ENCODE results near the gene HES6. TPM values are rescaled to one million over a fixed set of nuclear protein-coding genes. Genes with fewer than 3 reads are reported as not detected.

The HES6 gene
- total and polyA plus RNA-seq, 2 of the 8 experiments (the other 6 are each of a cell fraction or from before 2014, with no cell fraction given), result 32.6 to 36.3 TPM

- no peak overlapping the region for H2BK20ac ChIP-seq (ENCODE audit: low read length)
- H4K8ac ChIP-seq (ENCODE audit: extremely low read depth, insufficient read depth, low read length), result no peak overlapping the region
- no peak overlapping the region for H2BK12ac ChIP-seq (ENCODE audit: low read depth, low read length)
- peaks cover 0 to 10% of the 10 kb centered on the region in 2 experiments for H4K20me1 ChIP-seq (replicated peaks in 1 of 2; ENCODE audit: control insufficient read depth in 1 of 2, insufficient read depth in 2 of 2, low read length in 2 of 2)
- no peak overlapping the region for H3K56ac ChIP-seq (replicated peaks; ENCODE audit: insufficient read length, low read depth, low read length)
- no peaks in the 10 kb centered on the region for H3K79me1 ChIP-seq (ENCODE audit: low read depth, low read length)
- WGBS, 2 experiments (ENCODE audit: extremely low coverage in 1 of 2, insufficient coverage in 1 of 2, insufficient read length in 1 of 2, insufficient replicate concordance in 2 of 2, low coverage in 1 of 2, low lambda C conversion rate in 2 of 2, missing lambda C conversion rate in 1 of 2), result 90% methylated on average over 7 of the region's 7 CpGs; no CpG with 5 or more reads in 1 of the 2 experiments
- H3K9ac ChIP-seq (replicated peaks in 1 of 4; ENCODE audit: extremely low read depth in 1 of 4, low read depth in 3 of 4, low read length in 3 of 4), result no peak overlapping the region
- peaks cover 0 to 7% (median 0%) of the 10 kb centered on the region in 4 experiments; a peak in 1 of 8 replicates for H3K36me3 ChIP-seq (ENCODE audit: control insufficient read depth in 2 of 4, insufficient read depth in 4 of 4, low read length in 3 of 4)
- peaks cover 11 to 51% (median 46%) of the 10 kb centered on the region in 4 experiments for H3K27me3 ChIP-seq (replicated peaks in 1 of 4; ENCODE audit: control insufficient read depth in 3 of 4, extremely low read depth in 1 of 4, insufficient read depth in 3 of 4, low read length in 3 of 4)
- POLR2A ChIA-PET (ENCODE audit: partially characterized antibody), result interaction anchor here (2.6 kb wide), 1 partner anchor 76 kb away, joined by 8 read pairs; no protein-coding TSS in a partner anchor
- no peak overlapping the region for H3K14ac ChIP-seq (ENCODE audit: insufficient read length)
- no peak overlapping the region for H4K91ac ChIP-seq (replicated peaks; ENCODE audit: insufficient read length, low read length)
- no peak overlapping the region for H4K5ac ChIP-seq (ENCODE audit: insufficient read length, low read depth, low read length)
- H2BK120ac ChIP-seq (replicated peaks; ENCODE audit: low read depth, low read length), result no peak overlapping the region
- FAIRE-seq (no peak), DNase-seq (ENCODE audit: low read depth in 1 of 2, low spot score in 2 of 2) (no peak)
- no peak overlapping the region for H3K4me2 ChIP-seq (ENCODE audit: insufficient read depth in 1 of 2, low read depth in 2 of 2, low read length in 2 of 2)
- no peak overlapping the region for H3K4ac ChIP-seq (replicated peaks; ENCODE audit: insufficient read length, low read depth, low read length)
- no peak overlapping the region for H3K18ac ChIP-seq (ENCODE audit: extremely low read depth, low read length)
- H2BK5ac ChIP-seq (ENCODE audit: low read depth, low read length), result no peak overlapping the region
- H3K9me3 ChIP-seq (ENCODE audit: insufficient read depth in 2 of 2, low read depth in 1 of 2, low read length in 1 of 2), result peaks cover 0 to 10% of the 10 kb centered on the region in 2 experiments; a peak in 2 of 4 replicates
- CTCF ChIA-PET (ENCODE audit: partially characterized antibody), result interaction anchor here (1.1 to 3.0 kb wide), 3 partner anchors 9 to 27 kb away, joined by 5 to 13 read pairs (median 5); no protein-coding TSS in a partner anchor
- no peak overlapping the region for H3K23ac ChIP-seq (ENCODE audit: insufficient read length)
- H2BK15ac ChIP-seq (ENCODE audit: low read length), result no peak overlapping the region
- H3K27ac ChIP-seq (ENCODE audit: low read depth, low read length), result no peak overlapping the region
- no peak overlapping the region for H3K4me3 ChIP-seq (ENCODE audit: extremely low read depth in 1 of 4, insufficient read depth in 2 of 4, low read depth in 3 of 4, low read length in 4 of 4)
- no peak overlapping the region for H2AFZ ChIP-seq (ENCODE audit: low read length)
- H3K79me2 ChIP-seq (ENCODE audit: control insufficient read depth in 1 of 2, insufficient read depth in 2 of 2, low read length in 2 of 2), result no peaks in the 10 kb centered on the region
- peaks cover 0 to 4% (median 2%) of the 10 kb centered on the region in 4 experiments; a peak in 5 of 7 replicates for H3K4me1 ChIP-seq (replicated peaks in 1 of 4; ENCODE audit: control insufficient read depth in 3 of 4, insufficient read depth in 4 of 4, low read length in 3 of 4)
- no peak overlapping the region for H2AK5ac ChIP-seq (ENCODE audit: low read depth, low read length)
- peaks cover 21% of the 10 kb centered on the region; the same call in 1 of the 2 replicates for H3K23me2 ChIP-seq (ENCODE audit: low read depth, low read length)
- TF ChIP-seq RXRA (IDR thresholded peaks at IDR 0.05; ENCODE audit: insufficient read depth, low read depth, low read length) (no peak), CREB1 (IDR thresholded peaks at IDR 0.05) (no peak), EGR1 (IDR thresholded peaks at IDR 0.05; ENCODE audit: borderline replicate concordance, low read depth, low read length) (no peak), BCL11A (IDR thresholded peaks at IDR 0.05; ENCODE audit: low read depth in 2 of 2, low read length in 2 of 2) (no peak), SIN3A (conservative IDR thresholded peaks at IDR 0.05 in 1 of 2, IDR thresholded peaks at IDR 0.05 in 1 of 2; ENCODE audit: low read depth in 1 of 2, low read length in 2 of 2) (no peak), BACH1 (IDR thresholded peaks at IDR 0.05; ENCODE audit: low read length) (no peak), KDM1A (IDR thresholded peaks at IDR 0.05; ENCODE audit: borderline replicate concordance, low read length) (no peak), MAX (IDR thresholded peaks at IDR 0.05) (no peak), PHF8 (conservative IDR thresholded peaks at IDR 0.05; ENCODE audit: low read depth, low read length) (no peak), NANOG (IDR thresholded peaks at IDR 0.05; ENCODE audit: insufficient read depth, low read depth, low read length, poor library complexity, severe bottlenecking) (no peak), TEAD4 (IDR thresholded peaks at IDR 0.05; ENCODE audit: low read depth, low read length) (no peak), BRCA1 (IDR thresholded peaks at IDR 0.05; ENCODE audit: low read depth, low read length) (no peak), ASH2L (IDR thresholded peaks at IDR 0.05; ENCODE audit: low read length) (no peak), POU5F1 (IDR thresholded peaks at IDR 0.05; ENCODE audit: low read depth, low read length) (no peak)
Measured at GRCh38 chr2:238235856-238236255, 4.0 kb downstream of the HES6 start.
